Progenitor cell of endocrine pancreas (in vitro differentiated cells): Measurements from ENCODE around the gene DCXR. TPM values are rescaled to one million over a fixed set of nuclear protein-coding genes. Genes with fewer than 3 reads are reported as not detected.

Source experiments
- DNase-seq: peaks from one replicate; pipeline ENCODE4 v3.0.0; 2021; ENCODE audit warnings: low spot score; ENCODE audit not compliant: unreplicated experiment
- H3K27ac Mint-ChIP-seq: 2 replicates; pipeline ENCODE4 v1.8.0; 2021; ENCODE audit warnings: mild to moderate bottlenecking, moderate library complexity, mixed read lengths
- H3K27me3 Mint-ChIP-seq: 2 replicates; pipeline ENCODE4 v1.8.0; 2021; ENCODE audit warnings: mixed read lengths
- H3K36me3 Mint-ChIP-seq: 2 replicates; pipeline ENCODE4 v1.8.0; 2022; ENCODE audit warnings: mixed read lengths; ENCODE audit not compliant: insufficient read depth
- H3K4me1 Mint-ChIP-seq: 2 replicates; pipeline ENCODE4 v1.8.0; 2021; ENCODE audit warnings: low read depth, mixed read lengths
- H3K4me3 Mint-ChIP-seq: 2 replicates; pipeline ENCODE4 v1.8.0; 2021; ENCODE audit warnings: low read depth, mild to moderate bottlenecking, moderate library complexity, mixed read lengths
- H3K9me3 Mint-ChIP-seq: 2 replicates; pipeline ENCODE4 v1.8.0; 2021; ENCODE audit warnings: low read depth, mixed read lengths
- total RNA-seq: library from RNA; stranded (reverse); gene quantifications from 2 replicates; pipeline ENCODE4 v1.2.1, GENCODE V29; 2021
- TF ChIP-seq, protein P1 (sequence below): fragments of 200-600 bp; sonication (generic); IDR thresholded peaks from one replicate; pipeline ENCODE4 v1.5.0; 2021; ENCODE audit warnings: antibody characterized with exemption, mild to moderate bottlenecking; ENCODE audit not compliant: unreplicated experiment

The DCXR gene
- total RNA-seq, 1 donor from 2014 or later: 72.2 TPM

DNA sequence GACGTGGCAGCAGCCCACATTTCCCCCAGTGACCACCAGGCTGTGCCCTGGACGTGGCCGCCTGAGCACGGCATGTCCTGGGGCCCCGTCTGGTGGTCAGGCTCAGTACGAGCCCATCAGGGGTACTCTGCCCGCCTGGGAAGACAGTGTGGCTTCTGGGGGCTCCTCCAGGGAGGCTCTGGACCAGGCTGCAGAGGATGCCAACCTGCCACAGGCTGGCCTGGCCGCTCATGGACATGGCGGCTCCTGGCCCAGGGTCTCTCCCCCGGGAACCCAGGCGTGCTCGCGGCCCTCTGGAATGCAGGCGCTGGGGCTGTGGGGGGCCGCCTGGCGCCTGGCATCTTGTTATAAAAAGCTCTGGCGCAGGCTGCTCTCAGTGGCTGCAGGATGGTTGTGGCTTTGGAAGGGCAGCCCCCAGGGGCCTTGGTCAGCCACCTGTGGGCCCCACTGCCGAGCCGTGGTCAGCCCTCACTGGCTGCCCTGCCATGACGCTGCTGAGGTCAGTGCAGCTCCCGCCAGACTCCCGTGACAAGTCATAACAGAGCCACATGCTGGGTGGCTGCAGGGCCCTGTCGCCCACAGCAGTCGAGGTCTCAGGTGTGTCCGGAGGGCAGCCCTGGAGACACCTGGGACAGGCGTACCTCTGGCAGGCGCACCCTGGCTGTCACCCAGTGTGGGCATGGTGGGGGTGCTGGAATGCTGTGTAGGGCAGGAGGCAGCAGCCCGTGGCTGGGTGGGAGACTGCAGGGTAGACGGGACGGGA lies 29.8 kb downstream of the DCXR start:
- H3K9me3 Mint-ChIP-seq: no peaks in the 10 kb centered on the region
- no peaks in the 10 kb centered on the region for H3K4me1 Mint-ChIP-seq
- no peaks in the 10 kb centered on the region for H3K36me3 Mint-ChIP-seq
- no peak overlapping the region for H3K4me3 Mint-ChIP-seq
- no peaks in the 10 kb centered on the region for H3K27me3 Mint-ChIP-seq
- no peak for DNase-seq
- no peak overlapping the region for H3K27ac Mint-ChIP-seq
- TF ChIP-seq, protein P1, sequence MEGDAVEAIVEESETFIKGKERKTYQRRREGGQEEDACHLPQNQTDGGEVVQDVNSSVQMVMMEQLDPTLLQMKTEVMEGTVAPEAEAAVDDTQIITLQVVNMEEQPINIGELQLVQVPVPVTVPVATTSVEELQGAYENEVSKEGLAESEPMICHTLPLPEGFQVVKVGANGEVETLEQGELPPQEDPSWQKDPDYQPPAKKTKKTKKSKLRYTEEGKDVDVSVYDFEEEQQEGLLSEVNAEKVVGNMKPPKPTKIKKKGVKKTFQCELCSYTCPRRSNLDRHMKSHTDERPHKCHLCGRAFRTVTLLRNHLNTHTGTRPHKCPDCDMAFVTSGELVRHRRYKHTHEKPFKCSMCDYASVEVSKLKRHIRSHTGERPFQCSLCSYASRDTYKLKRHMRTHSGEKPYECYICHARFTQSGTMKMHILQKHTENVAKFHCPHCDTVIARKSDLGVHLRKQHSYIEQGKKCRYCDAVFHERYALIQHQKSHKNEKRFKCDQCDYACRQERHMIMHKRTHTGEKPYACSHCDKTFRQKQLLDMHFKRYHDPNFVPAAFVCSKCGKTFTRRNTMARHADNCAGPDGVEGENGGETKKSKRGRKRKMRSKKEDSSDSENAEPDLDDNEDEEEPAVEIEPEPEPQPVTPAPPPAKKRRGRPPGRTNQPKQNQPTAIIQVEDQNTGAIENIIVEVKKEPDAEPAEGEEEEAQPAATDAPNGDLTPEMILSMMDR: no peak

DNA sequence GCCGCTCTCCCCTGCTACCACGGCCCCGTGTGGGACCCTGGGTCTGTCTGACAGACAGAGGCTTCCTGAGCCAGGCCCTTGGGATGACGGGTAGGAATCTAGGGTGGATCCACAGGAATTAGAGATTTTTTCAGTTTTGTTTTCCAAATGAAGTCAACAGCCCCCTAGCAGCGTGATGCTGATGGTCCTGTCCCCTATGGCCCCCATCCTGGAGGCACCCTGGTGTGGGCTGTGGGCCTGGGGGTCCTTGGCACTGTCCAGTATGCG lies 30.3 kb downstream of the DCXR start:
- TF ChIP-seq, protein P1: no peak

DNA sequence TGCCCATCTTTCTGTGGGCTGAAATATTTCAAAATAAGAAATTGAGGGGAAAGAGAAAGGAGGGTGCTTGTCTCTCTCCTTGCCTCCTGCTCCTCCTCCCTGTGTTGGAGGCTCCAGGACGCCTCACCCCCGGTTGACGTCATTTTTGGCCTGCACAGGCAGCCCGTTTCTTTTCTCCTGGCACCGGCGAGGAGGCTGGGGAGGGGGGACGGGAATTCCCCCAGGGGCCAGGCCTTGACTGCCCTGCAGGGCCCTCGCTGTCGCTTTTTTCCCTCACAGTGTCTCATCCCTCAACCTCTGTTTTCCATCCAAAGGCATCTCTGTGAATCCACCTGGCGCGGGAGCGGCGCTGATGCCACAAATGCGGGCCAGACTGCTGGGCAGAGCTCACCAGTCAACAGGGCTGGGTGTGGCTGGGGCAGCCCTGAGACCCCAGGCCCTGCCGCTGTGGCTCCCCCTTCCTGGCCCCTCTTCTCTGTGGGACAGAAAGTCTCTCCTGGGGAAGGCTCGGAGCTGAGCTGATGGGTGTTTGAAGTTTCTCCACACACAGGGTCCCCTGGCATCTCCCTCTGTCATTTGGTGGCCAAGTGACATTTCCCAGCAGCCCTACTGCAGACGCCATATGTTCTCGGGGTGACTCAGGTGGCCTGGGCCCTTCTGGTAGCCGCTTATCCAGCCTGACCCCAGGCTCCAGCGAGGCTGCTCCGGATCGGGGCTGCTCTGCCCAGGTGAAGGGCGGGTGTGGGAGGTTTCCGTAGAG lies 30.8 kb downstream of the DCXR start:
- H3K9me3 Mint-ChIP-seq: no peaks in the 10 kb centered on the region
- H3K4me3 Mint-ChIP-seq: no peak overlapping the region
- TF ChIP-seq, protein P1: no peak
- no peak for DNase-seq
- no peaks in the 10 kb centered on the region for H3K4me1 Mint-ChIP-seq
- H3K27ac Mint-ChIP-seq: no peak overlapping the region
- H3K27me3 Mint-ChIP-seq: no peaks in the 10 kb centered on the region
- H3K36me3 Mint-ChIP-seq: no peaks in the 10 kb centered on the region

More for the DNA sequence above, 30.3 kb downstream of the DCXR start:
- Mint-ChIP-seq H3K27me3 (no peaks in the 10 kb centered on the region), H3K27ac (no peak overlapping the region), H3K9me3 (no peaks in the 10 kb centered on the region), H3K4me1 (no peaks in the 10 kb centered on the region), H3K4me3 (no peak overlapping the region), H3K36me3 (no peaks in the 10 kb centered on the region)
- no peak for DNase-seq

GRCh38 chr17:82005701-82006348 lies 31.7 kb downstream of the DCXR start:
- H3K36me3 Mint-ChIP-seq: no peaks in the 10 kb centered on the region

More at GRCh38 chr17:82005701-82006348, 31.7 kb downstream of the DCXR start:
- TF ChIP-seq, protein P1: no peak
- H3K27ac Mint-ChIP-seq: no peak overlapping the region
- DNase-seq: no peak
- no peaks in the 10 kb centered on the region for H3K27me3 Mint-ChIP-seq
- H3K4me1 Mint-ChIP-seq: no peaks in the 10 kb centered on the region
- no peak overlapping the region for H3K4me3 Mint-ChIP-seq
- no peaks in the 10 kb centered on the region for H3K9me3 Mint-ChIP-seq
